H9 (cell line): ENCODE data around the gene RAB43. TPM values are rescaled to one million over a fixed set of nuclear protein-coding genes. Genes with fewer than 3 reads are reported as not detected.

Source experiments
- DNase-seq: peaks from one replicate; pipeline ENCODE4 v3.0.0-alpha.2; 2017
- H2AFZ ChIP-seq: one replicate; pipeline ENCODE4 v1.6.1; 2013; ENCODE audit warnings: mild to moderate bottlenecking, low read length, control low read depth, moderate library complexity
- H2AK5ac ChIP-seq: 2 replicates; pipeline ENCODE4 v1.6.1; 2013; ENCODE audit warnings: low read length, control low read depth, mixed read lengths; ENCODE audit not compliant: insufficient read length
- H2BK120ac ChIP-seq: one replicate; pipeline ENCODE4 v1.6.1; 2013; ENCODE audit warnings: low read depth, mild to moderate bottlenecking, low read length, control low read depth, inconsistent platforms; ENCODE audit not compliant: poor library complexity, severe bottlenecking
- H2BK12ac ChIP-seq: 2 replicates; pipeline ENCODE4 v1.6.1; 2013; ENCODE audit warnings: low read length, control low read depth, mixed read lengths, low read depth; ENCODE audit not compliant: insufficient read length
- H2BK15ac ChIP-seq: 2 replicates; pipeline ENCODE4 v1.6.1; 2013; ENCODE audit warnings: low read depth, low read length, control low read depth
- H2BK20ac ChIP-seq: one replicate; pipeline ENCODE4 v1.6.1; 2013; ENCODE audit warnings: low read depth, mild to moderate bottlenecking, low read length, control low read depth, inconsistent platforms; ENCODE audit not compliant: poor library complexity, severe bottlenecking
- H2BK5ac ChIP-seq: 2 replicates; pipeline ENCODE4 v1.6.1; 2013; ENCODE audit warnings: low read length, control low read depth, mixed read lengths; ENCODE audit not compliant: insufficient read length
- H3K14ac ChIP-seq: 2 replicates; pipeline ENCODE4 v1.6.1; 2013; ENCODE audit warnings: low read length, control low read depth; ENCODE audit not compliant: insufficient read depth
- H3K18ac ChIP-seq: 2 replicates; pipeline ENCODE4 v1.6.1; 2013; ENCODE audit warnings: low read depth, mild to moderate bottlenecking, mixed read lengths, low read length, control low read depth; ENCODE audit not compliant: insufficient read length
- H3K23ac ChIP-seq: 2 replicates; pipeline ENCODE4 v1.6.1; 2013; ENCODE audit warnings: low read length, control low read depth, mixed read lengths, low read depth; ENCODE audit not compliant: insufficient read length
- H3K23me2 ChIP-seq: 2 replicates; pipeline ENCODE4 v1.6.1; 2013; ENCODE audit warnings: low read depth, mild to moderate bottlenecking, mixed read lengths, low read length, control low read depth; ENCODE audit not compliant: insufficient read length, poor library complexity, severe bottlenecking
- H3K27ac ChIP-seq: 2 replicates; pipeline ENCODE4 v1.5.1; 2013; ENCODE audit warnings: low read length, control low read depth, mixed read lengths, low read depth; ENCODE audit not compliant: insufficient read length
- H3K27me3 ChIP-seq: 2 replicates; pipeline ENCODE4 v1.6.1; 2013; ENCODE audit warnings: low read length, control low read depth, inconsistent platforms; ENCODE audit not compliant: insufficient read depth
- H3K4ac ChIP-seq: 2 replicates; pipeline ENCODE4 v1.6.1; 2013; ENCODE audit warnings: low read depth, mild to moderate bottlenecking, control low read depth, inconsistent platforms, low read length, moderate library complexity
- H3K4me1 ChIP-seq: 2 replicates; pipeline ENCODE4 v1.6.1; 2013; ENCODE audit warnings: low read length, control low read depth, inconsistent platforms; ENCODE audit not compliant: insufficient read depth
- H3K4me2 ChIP-seq: 2 replicates; pipeline ENCODE4 v1.6.1; 2013; ENCODE audit warnings: low read length, control low read depth, mixed read lengths; ENCODE audit not compliant: insufficient read length, insufficient read depth
- H3K56ac ChIP-seq: 2 replicates; pipeline ENCODE4 v1.6.1; 2013; ENCODE audit warnings: low read depth, mild to moderate bottlenecking, mixed read lengths, low read length, control low read depth; ENCODE audit not compliant: insufficient read length
- H3K79me1 ChIP-seq: 2 replicates; pipeline ENCODE4 v1.6.1; 2013; ENCODE audit warnings: low read depth, mild to moderate bottlenecking, moderate library complexity, low read length, control low read depth, inconsistent platforms; ENCODE audit not compliant: insufficient read depth, poor library complexity, severe bottlenecking
- H3K79me2 ChIP-seq: 2 replicates; pipeline ENCODE4 v1.6.1; 2013; ENCODE audit warnings: low read length, control low read depth, inconsistent platforms; ENCODE audit not compliant: insufficient read depth
- H3K9ac ChIP-seq: 2 replicates; pipeline ENCODE4 v1.6.1; 2013; ENCODE audit warnings: low read length, control low read depth, mixed read lengths; ENCODE audit not compliant: insufficient read length; ENCODE audit errors: extremely low read depth
- H3K9me3 ChIP-seq: one replicate; pipeline ENCODE4 v1.6.1; 2013; ENCODE audit warnings: low read depth, low read length, inconsistent platforms; ENCODE audit not compliant: control insufficient read depth
- H3T11ph ChIP-seq: one replicate; pipeline ENCODE4 v1.6.1; 2013; ENCODE audit warnings: mild to moderate bottlenecking, low read length, control low read depth, inconsistent platforms
- H4K20me1 ChIP-seq: one replicate; pipeline ENCODE4 v1.6.1; 2013; ENCODE audit not compliant: control insufficient read depth, insufficient read length, insufficient read depth
- H4K5ac ChIP-seq: 2 replicates; pipeline ENCODE4 v1.6.1; 2013; ENCODE audit warnings: low read depth, mild to moderate bottlenecking, mixed read lengths, low read length, control low read depth; ENCODE audit not compliant: insufficient read length
- H4K8ac ChIP-seq: replicated peaks from 2 replicates; pipeline ENCODE4 v1.6.1; 2013; ENCODE audit warnings: low read length, control low read depth, mixed read lengths, low read depth; ENCODE audit not compliant: insufficient read length
- H4K91ac ChIP-seq: 2 replicates; pipeline ENCODE4 v1.6.1; 2013; ENCODE audit warnings: low read depth, mild to moderate bottlenecking, moderate library complexity, mixed read lengths, low read length, control low read depth; ENCODE audit not compliant: insufficient read length
- H3K27ac Mint-ChIP-seq, 3 experiments: 2 replicates in 2 of 3; 3 replicates in 1 of 3; pipeline ENCODE4 v1.8.0; 2020 to 2021; ENCODE audit warnings: mixed read lengths in 3 of 3, mild to moderate bottlenecking in 1 of 3, moderate library complexity in 1 of 3
- H3K27me3 Mint-ChIP-seq: 2 replicates; pipeline ENCODE4 v1.8.0; 2021; ENCODE audit warnings: low read depth, mild to moderate bottlenecking, moderate library complexity, mixed read lengths
- H3K36me3 Mint-ChIP-seq, 3 experiments: 2 replicates in 2 of 3; 3 replicates in 1 of 3; pipeline ENCODE4 v1.8.0; 2020 to 2021; ENCODE audit warnings: low read depth in 3 of 3, mixed read lengths in 3 of 3; ENCODE audit not compliant: insufficient read depth in 1 of 3
- H3K4me1 Mint-ChIP-seq, 2 experiments: 2 replicates each; pipeline ENCODE4 v1.8.0; 2020; ENCODE audit warnings: mixed read lengths in 2 of 2
- H3K4me3 Mint-ChIP-seq, 2 experiments: 2 replicates in 1 of 2; 3 replicates in 1 of 2; pipeline ENCODE4 v1.8.0; 2020 to 2021; ENCODE audit warnings: mild to moderate bottlenecking in 2 of 2, mixed read lengths in 2 of 2, moderate library complexity in 1 of 2
- H3K9me3 Mint-ChIP-seq, 2 experiments: 2 replicates in 1 of 2; 3 replicates in 1 of 2; pipeline ENCODE4 v1.8.0; 2020; ENCODE audit warnings: mild to moderate bottlenecking in 2 of 2, mixed read lengths in 2 of 2, moderate library complexity in 1 of 2
- CTCF ChIP-seq: fragments of 200-600 bp; sonication (generic); conservative IDR thresholded peaks from 3 replicates; pipeline ENCODE4 v1.8.0; 2021; ENCODE audit warnings: antibody characterized with exemption, mild to moderate bottlenecking
- WGBS: extraction: QIAGEN DNeasy Blood & Tissue Kit; methylation state at CpG from one replicate; pipeline ENCODE4 v1.1.7; 2013; ENCODE audit warnings: missing lambda C conversion rate, low lambda C conversion rate, mixed read lengths; ENCODE audit not compliant: insufficient read length; ENCODE audit errors: extremely low coverage; 5-methylcytosine and 5-hydroxymethylcytosine counted together
- total RNA-seq: library from RNA; stranded (reverse); gene quantifications from 2 replicates; pipeline ENCODE4 v1.2.1, GENCODE V29; 2021

The RAB43 gene
- total RNA-seq, 1 experiment from 2014 or later = 13.6 TPM

DNA sequence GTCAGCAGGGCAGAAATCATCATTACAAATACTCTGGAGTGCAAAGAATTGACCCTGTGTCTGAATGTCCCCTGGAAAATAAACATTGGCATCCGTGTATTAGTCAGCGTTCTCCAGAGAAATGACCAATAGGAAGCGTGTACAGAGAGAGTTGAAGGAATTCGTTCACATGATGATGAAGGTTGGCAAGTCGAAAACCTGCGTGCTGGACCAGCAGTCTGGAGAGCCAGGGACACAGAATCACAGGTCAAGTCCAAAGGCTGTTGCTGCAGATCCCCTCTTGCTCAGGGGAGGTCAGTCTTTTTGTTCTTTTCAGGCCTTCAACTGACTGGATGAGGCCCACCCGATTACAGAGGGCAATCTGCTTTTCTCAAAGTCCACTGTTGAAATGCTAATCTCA is 44.4 kb downstream of the RAB43 start:
- Histone ChIP-seq H3K23ac (no peak overlapping the region), H2BK20ac (no peak overlapping the region), H3K56ac (no peak overlapping the region), H4K91ac (no peak overlapping the region), H3K4me2 (no peak overlapping the region), H3K79me2 (no peaks in the 10 kb centered on the region), H4K20me1 (no peaks in the 10 kb centered on the region), H3K79me1 (no peaks in the 10 kb centered on the region), H3K9me3 (no peaks in the 10 kb centered on the region), H3K14ac (no peak overlapping the region), H3K4ac (no peak overlapping the region), H3K18ac (no peak overlapping the region), H2AK5ac (no peak overlapping the region), H4K5ac (no peak overlapping the region), H3K23me2 (no peaks in the 10 kb centered on the region), H3K4me1 (no peaks in the 10 kb centered on the region), H3K27ac (no peak overlapping the region), H3K27me3 (no peaks in the 10 kb centered on the region), H2BK120ac (no peak overlapping the region), H4K8ac (no peak overlapping the region), H2BK15ac (no peak overlapping the region), H2BK12ac (no peak overlapping the region), H2BK5ac (no peak overlapping the region), H3T11ph (no peak overlapping the region), H3K9ac (no peak overlapping the region), H2AFZ (no peak overlapping the region)
- WGBS = no CpG with 5 or more reads among the region's 7 CpGs
- Mint-ChIP-seq H3K4me1 (no peaks in the 10 kb centered on the region), H3K36me3 (no peaks in the 10 kb centered on the region), H3K27me3 (peaks cover 11% of the 10 kb centered on the region), H3K9me3 (no peaks in the 10 kb centered on the region; a peak in 1 of 5 replicates), H3K4me3 (no peak overlapping the region), H3K27ac (no peak overlapping the region)
- DNase-seq = no peak
- no peak for TF ChIP-seq CTCF
